Measurements from ENCODE around the gene ACOT11. TPM values are rescaled to one million over a fixed set of nuclear protein-coding genes. Genes with fewer than 3 reads are reported as not detected.

ACOT11 gene
- total and polyA plus RNA-seq, 2 of the 4 experiments (the other 2 are of a cell fraction), result 2.5 to 2.7 TPM

DNA sequence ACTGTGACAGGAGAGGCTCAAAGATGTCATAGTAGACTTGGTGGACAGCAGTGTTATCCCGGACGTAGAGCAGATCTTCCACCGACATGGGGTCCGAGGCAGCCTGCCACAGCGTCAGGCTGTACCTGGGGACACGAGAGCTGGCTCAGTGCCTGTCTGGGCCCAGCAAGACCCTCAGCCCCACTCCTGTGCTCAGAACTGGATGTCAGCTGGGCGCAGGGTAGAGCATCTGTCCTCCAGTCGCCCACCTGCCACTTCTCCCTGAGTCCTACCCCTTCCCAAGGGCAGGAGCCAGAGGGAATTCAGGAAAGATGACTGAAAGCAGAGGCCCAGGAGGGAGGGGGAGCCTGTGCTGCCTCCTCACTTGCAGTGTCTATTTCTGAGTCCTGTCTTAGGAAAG lies 63.6 kb downstream of the ACOT11 start:
- Histone ChIP-seq H3K18ac (ENCODE audit: low read depth, low read length) (no peak overlapping the region), H2BK20ac (ENCODE audit: low read depth, low read length) (no peak overlapping the region), H3K14ac (replicated peaks; ENCODE audit: low read depth, low read length) (no peak overlapping the region), H3K9me1 (ENCODE audit: insufficient read depth, low read length) (no peaks in the 10 kb centered on the region), H3K4me1 (ENCODE audit: control insufficient read depth, insufficient read depth, low read length) (no peaks in the 10 kb centered on the region), H2BK120ac (ENCODE audit: low read depth, low read length) (no peak overlapping the region), H3K56ac (ENCODE audit: extremely low read depth, insufficient read depth, low read length) (no peak overlapping the region), H2AFZ (replicated peaks; ENCODE audit: low read length, poor library complexity) (no peak overlapping the region), H2AK9ac (replicated peaks; ENCODE audit: low read depth, low read length, poor library complexity) (no peak overlapping the region), H3K9me3 (ENCODE audit: control insufficient read depth, insufficient read depth, low read length) (no peaks in the 10 kb centered on the region), H3K23ac (ENCODE audit: low read depth, low read length) (no peak overlapping the region), H3K36me3 (ENCODE audit: control insufficient read depth, insufficient read depth, low read length) (no peaks in the 10 kb centered on the region), H2BK15ac (ENCODE audit: low read depth, low read length) (no peak overlapping the region), H3K4me2 (ENCODE audit: low read depth, low read length) (no peak overlapping the region), H4K91ac (ENCODE audit: insufficient read depth, low read depth, low read length) (no peak overlapping the region), H3K27me3 (ENCODE audit: control insufficient read depth, insufficient read depth, low read length) (peaks cover 12% of the 10 kb centered on the region), H3K4me3 (ENCODE audit: insufficient read depth, low read depth, low read length) (no peak overlapping the region), H3K9ac (ENCODE audit: low read depth, low read length) (no peak overlapping the region), H4K20me1 (ENCODE audit: insufficient read depth, low read length) (no peaks in the 10 kb centered on the region), H2BK5ac (ENCODE audit: low read depth, low read length, poor library complexity, severe bottlenecking) (no peak overlapping the region), H3K4ac (ENCODE audit: low read depth, low read length) (no peak overlapping the region), H4K8ac (ENCODE audit: low read depth in 2 of 2, low read length in 2 of 2) (no peak overlapping the region), H3K27ac (ENCODE audit: insufficient read depth, low read length) (no peak overlapping the region), H3K79me1 (ENCODE audit: low read depth in 1 of 2, low read length in 2 of 2) (no peaks in the 10 kb centered on the region), H4K5ac (ENCODE audit: low read depth, low read length) (no peak overlapping the region), H2AK5ac (ENCODE audit: low read depth, low read length) (no peak overlapping the region)
- dilution Hi-C loops (cut with HindIII; ENCODE audit: low sequenced_read_pairs, unreplicated experiment) (no loop called here), in situ Hi-C loops (cut with MboI; ENCODE audit: low sequenced_read_pairs) (no loop called here), intact Hi-C loops (cut with micrococcal nuclease) (no loop called here)
- ATAC-seq (ENCODE audit: low read depth) (no peak), DNase-seq (no peak)
- no TSS peak for BruUV-seq (replicated peaks)
- no peak for TF ChIP-seq MAFK (IDR thresholded peaks at IDR 0.05; ENCODE audit: low read depth, low read length)
- no peak for TF ChIP-seq CHD1 (IDR thresholded peaks at IDR 0.05; ENCODE audit: low read depth, low read length)
- no peak for TF ChIP-seq MXI1 (IDR thresholded peaks at IDR 0.05; ENCODE audit: borderline replicate concordance, low read depth, low read length)
- TF ChIP-seq SMC3 (IDR thresholded peaks at IDR 0.05; ENCODE audit: low read depth, low read length), result no peak
- no peak for TF ChIP-seq NFE2L2 (IDR thresholded peaks at IDR 0.05; ENCODE audit: low read depth, low read length)
- TF ChIP-seq RAD21 (IDR thresholded peaks at IDR 0.05; ENCODE audit: low read length), result no peak
- no peak for TF ChIP-seq MAZ (IDR thresholded peaks at IDR 0.05; ENCODE audit: borderline replicate concordance, low read depth, low read length)
- no peak for TF ChIP-seq RCOR1 (IDR thresholded peaks at IDR 0.05; ENCODE audit: insufficient replicate concordance, low read length)
- TF ChIP-seq BHLHE40 (IDR thresholded peaks at IDR 0.05; ENCODE audit: low read depth, low read length), result no peak
- TF ChIP-seq CEBPB (IDR thresholded peaks at IDR 0.05; ENCODE audit: low read depth, low read length), result no peak
- TF ChIP-seq, protein P1, sequence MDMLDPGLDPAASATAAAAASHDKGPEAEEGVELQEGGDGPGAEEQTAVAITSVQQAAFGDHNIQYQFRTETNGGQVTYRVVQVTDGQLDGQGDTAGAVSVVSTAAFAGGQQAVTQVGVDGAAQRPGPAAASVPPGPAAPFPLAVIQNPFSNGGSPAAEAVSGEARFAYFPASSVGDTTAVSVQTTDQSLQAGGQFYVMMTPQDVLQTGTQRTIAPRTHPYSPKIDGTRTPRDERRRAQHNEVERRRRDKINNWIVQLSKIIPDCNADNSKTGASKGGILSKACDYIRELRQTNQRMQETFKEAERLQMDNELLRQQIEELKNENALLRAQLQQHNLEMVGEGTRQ (IDR thresholded peaks at IDR 0.05; ENCODE audit: low read depth, low read length), result no peak
- TF ChIP-seq ELK1 (IDR thresholded peaks at IDR 0.05; ENCODE audit: borderline replicate concordance, low read depth, low read length), result no peak
- TF ChIP-seq FOS (IDR thresholded peaks at IDR 0.05; ENCODE audit: low read depth, low read length), result no peak
- ChIA-PET CTCF (interaction anchor here (0.6 kb wide), 1 partner anchor 27 kb away, joined by 3 read pairs; no protein-coding TSS in a partner anchor), POLR2A (ENCODE audit: unreplicated experiment) (no interaction called here)
- 91% methylated on average over 5 of the region's 8 CpGs; no CpG with 5 or more reads in 1 of the 2 experiments for WGBS, 2 experiments (ENCODE audit: extremely low coverage in 2 of 2, insufficient read length in 1 of 2)
